ENCODE results near the gene FSD1L. TPM values are rescaled to one million over a fixed set of nuclear protein-coding genes. Genes with fewer than 3 reads are reported as not detected.

FSD1L gene
- total RNA-seq, 4 donors from 2014 or later, result 0.38 to 1.8 (median 1.2) TPM

- no peak for DNase-seq
- no peak for TF ChIP-seq POLR2A (IDR thresholded peaks at IDR 0.05)
- peak in 2 of 6 experiments; percentile 10 to 12 for TF ChIP-seq CTCF (IDR thresholded peaks at IDR 0.05)
- Histone ChIP-seq H3K27ac (no peak overlapping the region), H3K36me3 (peaks cover 0 to 5% (median 0%) of the 10 kb centered on the region in 3 donors), H3K27me3 (no peaks in the 10 kb centered on the region), H3K4me3 (no peak overlapping the region), H3K9me3 (no peaks in the 10 kb centered on the region), H3K4me1 (no peaks in the 10 kb centered on the region)
- 72 to 84% methylated on average over 2 of the region's 2 CpGs for WGBS, 2 donors
- intact Hi-C loops (cut with DNase I), result no loop called here
Observed at GRCh38 chr9:105475302-105475701, 27.5 kb downstream of the FSD1L start.

GRCh38 chr9:105479846-105480245 lies 32.0 kb downstream of the FSD1L start:
- Histone ChIP-seq H3K4me3 (no peak overlapping the region), H3K4me1 (no peaks in the 10 kb centered on the region), H3K36me3 (no peaks in the 10 kb centered on the region), H3K27me3 (no peaks in the 10 kb centered on the region), H3K27ac (no peak overlapping the region), H3K9me3 (no peaks in the 10 kb centered on the region)
- no peak for DNase-seq
- TF ChIP-seq CTCF (IDR thresholded peaks at IDR 0.05) (no peak), POLR2A (IDR thresholded peaks at IDR 0.05) (no peak)
- intact Hi-C loops (cut with DNase I), result no loop called here

- intact Hi-C loops (cut with DNase I), result no loop called here
- Histone ChIP-seq H3K4me1 (no peaks in the 10 kb centered on the region), H3K27me3 (no peaks in the 10 kb centered on the region), H3K9me3 (no peaks in the 10 kb centered on the region), H3K4me3 (no peak overlapping the region), H3K36me3 (no peaks in the 10 kb centered on the region), H3K27ac (no peak overlapping the region)
- no peak for TF ChIP-seq CTCF (IDR thresholded peaks at IDR 0.05)
- TF ChIP-seq POLR2A (IDR thresholded peaks at IDR 0.05), result no peak
- no peak for DNase-seq
Observed at GRCh38 chr9:105483618-105484017, 35.8 kb downstream of the FSD1L start.

- TF ChIP-seq POLR2A (IDR thresholded peaks at IDR 0.05), result no peak
- no peak for TF ChIP-seq CTCF (IDR thresholded peaks at IDR 0.05)
- WGBS, 2 donors, result 95 to 100% methylated on average over 2 of the region's 2 CpGs
- no peak overlapping the region for H3K4me3 ChIP-seq
Observed at GRCh38 chr9:105484226-105484625, 36.4 kb downstream of the FSD1L start.

GRCh38 chr9:105485131-105485530 lies 37.3 kb downstream of the FSD1L start:
- Histone ChIP-seq H3K4me1 (no peaks in the 10 kb centered on the region), H3K36me3 (no peaks in the 10 kb centered on the region), H3K9me3 (no peaks in the 10 kb centered on the region), H3K27me3 (no peaks in the 10 kb centered on the region), H3K27ac (no peak overlapping the region), H3K4me3 (no peak overlapping the region)
- intact Hi-C loops (cut with DNase I), result no loop called here
- DNase-seq, result no peak
- no peak for TF ChIP-seq CTCF (IDR thresholded peaks at IDR 0.05)
- TF ChIP-seq POLR2A (IDR thresholded peaks at IDR 0.05), result no peak

More at GRCh38 chr9:105484226-105484625, 36.4 kb downstream of the FSD1L start:
- intact Hi-C loops (cut with DNase I), result no loop called here
- Histone ChIP-seq H3K9me3 (no peaks in the 10 kb centered on the region), H3K27ac (no peak overlapping the region), H3K27me3 (no peaks in the 10 kb centered on the region), H3K36me3 (no peaks in the 10 kb centered on the region), H3K4me1 (no peaks in the 10 kb centered on the region)
- no peak for DNase-seq

All from esophagus squamous epithelium (tissue), 5 donors.